Hepatocyte (in vitro differentiated cells): ENCODE data around the gene ZFHX3. TPM values are rescaled to one million over a fixed set of nuclear protein-coding genes. Genes with fewer than 3 reads are reported as not detected.

ENCODE experiments used
- DNase-seq: peaks from one replicate; pipeline ENCODE4 v3.0.0-alpha.2; 2016; ENCODE audit warnings: low spot score
- H2AFZ ChIP-seq: fragments of 200-600 bp; sonication (generic); 2 replicates; pipeline ENCODE4 v1.6.0; 2016; ENCODE audit warnings: antibody characterized with exemption, mild to moderate bottlenecking
- H3K27ac ChIP-seq: fragments of 200-600 bp; sonication (generic); 2 replicates; pipeline ENCODE4 v1.5.1; 2016; ENCODE audit warnings: mild to moderate bottlenecking
- H3K27me3 ChIP-seq: fragments of 200-600 bp; sonication (generic); 2 replicates; pipeline ENCODE4 v1.6.1; 2016
- H3K36me3 ChIP-seq: fragments of 200-600 bp; sonication (generic); replicated peaks from 2 replicates; pipeline ENCODE4 v1.5.1; 2016; ENCODE audit warnings: low read depth; ENCODE audit not compliant: insufficient read depth
- H3K4me1 ChIP-seq: fragments of 200-600 bp; sonication (generic); 2 replicates; pipeline ENCODE4 v1.5.1; 2016; ENCODE audit warnings: mild to moderate bottlenecking, moderate library complexity; ENCODE audit not compliant: insufficient read depth
- H3K4me2 ChIP-seq: fragments of 200-600 bp; sonication (generic); 2 replicates; pipeline ENCODE4 v1.6.0; 2016
- H3K4me3 ChIP-seq: fragments of 200-600 bp; sonication (generic); 2 replicates; pipeline ENCODE4 v1.5.1; 2016; ENCODE audit warnings: mild to moderate bottlenecking
- H3K79me2 ChIP-seq: fragments of 200-600 bp; sonication (generic); 2 replicates; pipeline ENCODE4 v1.6.0; 2017; ENCODE audit warnings: mild to moderate bottlenecking
- H3K9me2 ChIP-seq: fragments of 200-600 bp; sonication (generic); replicated peaks from 2 replicates; pipeline ENCODE4 v1.6.0; 2017; ENCODE audit warnings: mild to moderate bottlenecking; ENCODE audit not compliant: insufficient read depth
- H3K9me3 ChIP-seq: fragments of 200-600 bp; sonication (generic); 2 replicates; pipeline ENCODE4 v1.5.1; 2016; ENCODE audit warnings: low read depth, mild to moderate bottlenecking
- H4K20me1 ChIP-seq: fragments of 200-600 bp; sonication (generic); 2 replicates; pipeline ENCODE4 v1.6.0; 2016; ENCODE audit warnings: mild to moderate bottlenecking; ENCODE audit not compliant: insufficient read depth, poor library complexity, severe bottlenecking
- CTCF ChIP-seq: fragments of 200-600 bp; sonication (generic); IDR thresholded peaks from 2 replicates; pipeline ENCODE4 v1.5.1; 2016; ENCODE audit warnings: antibody characterized with exemption, mild to moderate bottlenecking; ENCODE audit not compliant: poor library complexity
- EZH2 ChIP-seq: fragments of 200-600 bp; sonication (generic); IDR thresholded peaks from 2 replicates; pipeline ENCODE4 v1.6.1; 2016; ENCODE audit warnings: antibody characterized with exemption, mild to moderate bottlenecking, borderline replicate concordance
- EZH2phosphoT487 ChIP-seq: fragments of 200-600 bp; sonication (generic); IDR thresholded peaks from one replicate; pipeline ENCODE4 v1.6.1; 2018; ENCODE audit warnings: antibody characterized with exemption, mild to moderate bottlenecking, low read depth, moderate library complexity; ENCODE audit not compliant: unreplicated experiment, severe bottlenecking
- WGBS: methylation state at CpG from one replicate; pipeline ENCODE4 v1.1.6; 2016; ENCODE audit warnings: low lambda C conversion rate; ENCODE audit errors: missing lambda C conversion rate; 5-methylcytosine and 5-hydroxymethylcytosine counted together
- polyA plus RNA-seq: library from polyadenylated mRNA; unstranded; fragments of >200 nt; fragmentation: Nextera tagmentation; extraction: Ambion mirVana; gene quantifications from 2 replicates; pipeline ENCODE4 v1.2.1, GENCODE V29; 2016
- total RNA-seq: library from RNA; depleted of rRNA; stranded (reverse); fragments of >200 nt; gene quantifications from 2 replicates; pipeline ENCODE4 v1.2.3, GENCODE V29; 2014

The ZFHX3 gene
- total and polyA plus RNA-seq, 2 experiments from 2014 or later: 6.4 to 11.6 TPM

- Histone ChIP-seq H3K27me3 (no peaks in the 10 kb centered on the region), H3K27ac (peak overlapping the region; percentile 56), H4K20me1 (peaks cover 5% of the 10 kb centered on the region), H3K4me2 (no peak overlapping the region), H3K9me2 (no peaks in the 10 kb centered on the region), H3K9me3 (no peaks in the 10 kb centered on the region), H3K79me2 (peaks cover 100% of the 10 kb centered on the region), H3K36me3 (no peaks in the 10 kb centered on the region), H2AFZ (no peak overlapping the region), H3K4me1 (peaks cover 75% of the 10 kb centered on the region), H3K4me3 (no peak overlapping the region)
- TF ChIP-seq EZH2: no peak
- no peak for TF ChIP-seq CTCF
- no peak for TF ChIP-seq EZH2phosphoT487
- DNase-seq: no peak
- 55% methylated on average over 21 of the region's 21 CpGs for WGBS
These were observed 16.6 kb downstream of the ZFHX3 start for GRCh38 chr16:73031155-73031866.

- Histone ChIP-seq H3K4me2 (no peak overlapping the region), H3K79me2 (peaks cover 99% of the 10 kb centered on the region), H3K4me3 (no peak overlapping the region), H3K27me3 (no peaks in the 10 kb centered on the region), H3K36me3 (no peaks in the 10 kb centered on the region), H3K9me3 (no peaks in the 10 kb centered on the region), H3K4me1 (peaks cover 65% of the 10 kb centered on the region), H4K20me1 (peaks cover 20% of the 10 kb centered on the region), H3K9me2 (no peaks in the 10 kb centered on the region), H2AFZ (no peak overlapping the region), H3K27ac (no peak overlapping the region)
- TF ChIP-seq CTCF (no peak), EZH2 (no peak), EZH2phosphoT487 (no peak)
- WGBS: 70% methylated on average over 9 of the region's 9 CpGs
- DNase-seq: no peak
These were observed 19.1 kb downstream of the ZFHX3 start for GRCh38 chr16:73028721-73029361.

- H3K9me3 ChIP-seq: no peaks in the 10 kb centered on the region
- H3K36me3 ChIP-seq: no peaks in the 10 kb centered on the region
- H3K4me3 ChIP-seq: no peak overlapping the region
- peaks cover 99% of the 10 kb centered on the region for H3K79me2 ChIP-seq
- no peaks in the 10 kb centered on the region for H3K9me2 ChIP-seq
- H2AFZ ChIP-seq: no peak overlapping the region
- peak overlapping the region; percentile 13 for H3K27ac ChIP-seq
- peak; percentile 4 for DNase-seq
- WGBS: 78% methylated on average over 9 of the region's 9 CpGs
- peaks cover 59% of the 10 kb centered on the region for H3K4me1 ChIP-seq
- TF ChIP-seq CTCF (no peak), EZH2phosphoT487 (no peak), EZH2 (no peak)
- H4K20me1 ChIP-seq: peaks cover 25% of the 10 kb centered on the region
- no peaks in the 10 kb centered on the region for H3K27me3 ChIP-seq
- peak overlapping the region; percentile 57 for H3K4me2 ChIP-seq
These were observed 19.7 kb downstream of the ZFHX3 start for GRCh38 chr16:73028263-73028662.
